ENCODE results near the gene CCP110.

GRCh38 chr16:19523184-19523558, 571 bp upstream of the CCP110 start:
- TF ChIP-seq CTCF (IDR thresholded peaks at IDR 0.05; ENCODE audit: poor library complexity) = no peak
- no peak for TF ChIP-seq EZH2phosphoT487 (IDR thresholded peaks at IDR 0.05; ENCODE audit: low read depth, severe bottlenecking, unreplicated experiment)
- no peak for TF ChIP-seq EZH2 (IDR thresholded peaks at IDR 0.05; ENCODE audit: borderline replicate concordance)
